ENCODE results near the gene SORCS2.

SORCS2 gene

GRCh38 chr4:7708981-7709380, 516.6 kb downstream of the SORCS2 start:
- TF ChIP-seq EZH2phosphoT487 (IDR thresholded peaks at IDR 0.05; ENCODE audit: borderline replicate concordance, low read length) (no peak), CTCF (IDR thresholded peaks at IDR 0.05; ENCODE audit: low read depth, low read length, poor library complexity, severe bottlenecking) (no peak)
- no peak overlapping the region for H3K4me2 ChIP-seq (ENCODE audit: low read length)

GRCh38 chr4:7709431-7709830, 517.1 kb downstream of the SORCS2 start:
- Histone ChIP-seq H3K27ac (ENCODE audit: low read depth, low read length) (no peak overlapping the region), H4K20me1 (ENCODE audit: control insufficient read depth, insufficient read depth, low read depth, low read length) (no peaks in the 10 kb centered on the region), H3K9me3 (ENCODE audit: control insufficient read depth, insufficient read depth, low read length) (no peaks in the 10 kb centered on the region), H3K36me3 (ENCODE audit: control insufficient read depth, low read length) (no peaks in the 10 kb centered on the region), H3K9me2 (replicated peaks; ENCODE audit: control insufficient read depth, low read length) (no peaks in the 10 kb centered on the region), H3K4me1 (ENCODE audit: control insufficient read depth, low read length) (no peaks in the 10 kb centered on the region), H3F3A (ENCODE audit: control insufficient read depth, insufficient read depth) (no peaks in the 10 kb centered on the region), H3K4me2 (ENCODE audit: low read length) (no peak overlapping the region), H3K27me3 (ENCODE audit: control insufficient read depth, low read length) (no peaks in the 10 kb centered on the region), H3K4me3 (ENCODE audit: low read length) (no peak overlapping the region), H3K79me2 (ENCODE audit: control insufficient read depth, low read length) (no peaks in the 10 kb centered on the region)
- TF ChIP-seq CTCF (IDR thresholded peaks at IDR 0.05; ENCODE audit: low read depth, low read length, poor library complexity, severe bottlenecking) (no peak), EZH2phosphoT487 (IDR thresholded peaks at IDR 0.05; ENCODE audit: borderline replicate concordance, low read length) (no peak)

More at GRCh38 chr4:7708981-7709380, 516.6 kb downstream of the SORCS2 start:
- H3K27ac ChIP-seq (ENCODE audit: low read depth, low read length) = no peak overlapping the region
- H3K4me1 ChIP-seq (ENCODE audit: control insufficient read depth, low read length) = no peaks in the 10 kb centered on the region
- no peaks in the 10 kb centered on the region for H4K20me1 ChIP-seq (ENCODE audit: control insufficient read depth, insufficient read depth, low read depth, low read length)
- H3K36me3 ChIP-seq (ENCODE audit: control insufficient read depth, low read length) = no peaks in the 10 kb centered on the region
- no peaks in the 10 kb centered on the region for H3K79me2 ChIP-seq (ENCODE audit: control insufficient read depth, low read length)
- H3K27me3 ChIP-seq (ENCODE audit: control insufficient read depth, low read length) = no peaks in the 10 kb centered on the region
- no peaks in the 10 kb centered on the region for H3K9me2 ChIP-seq (replicated peaks; ENCODE audit: control insufficient read depth, low read length)
- no peak overlapping the region for H3K4me3 ChIP-seq (ENCODE audit: low read length)
- H3F3A ChIP-seq (ENCODE audit: control insufficient read depth, insufficient read depth) = no peaks in the 10 kb centered on the region
- no peaks in the 10 kb centered on the region for H3K9me3 ChIP-seq (ENCODE audit: control insufficient read depth, insufficient read depth, low read length)

- Histone ChIP-seq H3F3A (ENCODE audit: control insufficient read depth, insufficient read depth) (no peaks in the 10 kb centered on the region), H3K27me3 (ENCODE audit: control insufficient read depth, low read length) (no peaks in the 10 kb centered on the region), H3K4me2 (ENCODE audit: low read length) (no peak overlapping the region), H3K9me3 (ENCODE audit: control insufficient read depth, insufficient read depth, low read length) (no peaks in the 10 kb centered on the region), H3K9me2 (replicated peaks; ENCODE audit: control insufficient read depth, low read length) (no peaks in the 10 kb centered on the region), H3K27ac (ENCODE audit: low read depth, low read length) (no peak overlapping the region), H3K36me3 (ENCODE audit: control insufficient read depth, low read length) (no peaks in the 10 kb centered on the region), H3K4me1 (ENCODE audit: control insufficient read depth, low read length) (no peaks in the 10 kb centered on the region), H3K4me3 (ENCODE audit: low read length) (no peak overlapping the region), H3K79me2 (ENCODE audit: control insufficient read depth, low read length) (no peaks in the 10 kb centered on the region), H4K20me1 (ENCODE audit: control insufficient read depth, insufficient read depth, low read depth, low read length) (no peaks in the 10 kb centered on the region)
- TF ChIP-seq CTCF (IDR thresholded peaks at IDR 0.05; ENCODE audit: low read depth, low read length, poor library complexity, severe bottlenecking) (no peak), EZH2phosphoT487 (IDR thresholded peaks at IDR 0.05; ENCODE audit: borderline replicate concordance, low read length) (no peak)
Observed at GRCh38 chr4:7710126-7710525, 517.8 kb downstream of the SORCS2 start.

Data from DOHH2 (cell line).